ENCODE results near the gene TMEM126A. TPM values are rescaled to one million over a fixed set of nuclear protein-coding genes. Genes with fewer than 3 reads are reported as not detected.
"Not testable (repeated sequence)": the region's sequence is repeated elsewhere in the genome, so short reads cannot be mapped to it uniquely, and the experiment has no call there.

The TMEM126A gene
- total and polyA plus RNA-seq, 2 of the 8 experiments (the other 6 are each of a cell fraction or from before 2014, with no cell fraction given), result 33.7 to 58.7 TPM

DNA sequence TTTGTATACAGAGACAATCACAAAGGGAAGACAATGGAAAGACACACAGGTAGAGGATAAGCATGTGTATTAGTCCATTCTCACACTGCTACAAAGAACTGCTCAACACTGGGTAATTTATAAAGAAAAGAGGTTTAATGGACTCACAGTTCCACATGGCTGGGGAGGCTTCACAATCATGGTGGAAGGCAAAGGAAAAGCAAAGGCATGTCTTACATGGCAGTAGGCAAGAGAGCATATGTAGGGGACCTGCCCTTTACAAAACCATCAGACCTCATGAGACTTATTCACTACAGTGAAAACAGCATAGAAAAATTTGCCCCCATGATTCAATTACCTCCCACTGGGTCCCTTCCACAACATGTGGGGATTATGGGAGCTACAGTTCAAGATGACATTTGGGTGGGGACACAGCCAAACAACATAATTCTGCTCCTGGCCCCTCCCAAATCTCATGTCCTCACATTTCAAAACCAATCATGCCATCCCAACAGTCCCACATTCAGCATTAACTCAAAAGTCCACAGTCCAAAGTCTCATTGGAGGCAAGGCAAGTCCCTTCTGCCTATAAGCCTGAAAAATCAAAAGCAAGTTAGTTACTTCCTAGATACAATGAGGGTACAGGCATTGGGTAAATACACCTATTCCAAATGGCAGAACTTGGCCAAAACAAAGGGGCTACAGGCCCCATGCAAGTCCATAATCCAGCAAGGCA lies 23.3 kb downstream of the TMEM126A start:
- H3K4me1 ChIP-seq (replicated peaks in 1 of 4; ENCODE audit: control insufficient read depth in 3 of 4, insufficient read depth in 4 of 4, low read length in 3 of 4); H2BK12ac ChIP-seq (ENCODE audit: low read depth, low read length); H2BK15ac ChIP-seq (ENCODE audit: low read length); H4K8ac ChIP-seq (ENCODE audit: extremely low read depth, insufficient read depth, low read length); H4K20me1 ChIP-seq (replicated peaks in 1 of 2; ENCODE audit: control insufficient read depth in 1 of 2, insufficient read depth in 2 of 2, low read length in 2 of 2); H2BK20ac ChIP-seq (ENCODE audit: low read length); H3K56ac ChIP-seq (replicated peaks; ENCODE audit: insufficient read length, low read depth, low read length); H2BK120ac ChIP-seq (replicated peaks; ENCODE audit: low read depth, low read length); H3K27ac ChIP-seq (ENCODE audit: low read depth, low read length); CTCF ChIA-PET (ENCODE audit: partially characterized antibody); H2AK5ac ChIP-seq (ENCODE audit: low read depth, low read length); H3K9ac ChIP-seq (replicated peaks in 1 of 4; ENCODE audit: extremely low read depth in 1 of 4, low read depth in 3 of 4, low read length in 3 of 4); H3K79me2 ChIP-seq (ENCODE audit: control insufficient read depth in 1 of 2, insufficient read depth in 2 of 2, low read length in 2 of 2); H3K9me3 ChIP-seq (ENCODE audit: insufficient read depth in 2 of 2, low read depth in 1 of 2, low read length in 1 of 2); H2AFZ ChIP-seq (ENCODE audit: low read length); H3K23me2 ChIP-seq (ENCODE audit: low read depth, low read length); H3K79me1 ChIP-seq (ENCODE audit: low read depth, low read length); POLR2A ChIA-PET (ENCODE audit: partially characterized antibody); H3K14ac ChIP-seq (ENCODE audit: insufficient read length); H3K4me3 ChIP-seq (ENCODE audit: extremely low read depth in 1 of 4, insufficient read depth in 2 of 4, low read depth in 3 of 4, low read length in 4 of 4); H3K36me3 ChIP-seq (ENCODE audit: control insufficient read depth in 2 of 4, insufficient read depth in 4 of 4, low read length in 3 of 4); H2BK5ac ChIP-seq (ENCODE audit: low read depth, low read length); H3K27me3 ChIP-seq (replicated peaks in 1 of 4; ENCODE audit: control insufficient read depth in 3 of 4, extremely low read depth in 1 of 4, insufficient read depth in 3 of 4, low read length in 3 of 4); H3K4me2 ChIP-seq (ENCODE audit: insufficient read depth in 1 of 2, low read depth in 2 of 2, low read length in 2 of 2); DNase-seq (ENCODE audit: low read depth in 1 of 2, low spot score in 2 of 2); H3K23ac ChIP-seq (ENCODE audit: insufficient read length); H3K18ac ChIP-seq (ENCODE audit: extremely low read depth, low read length); H4K91ac ChIP-seq (replicated peaks; ENCODE audit: insufficient read length, low read length); H4K5ac ChIP-seq (ENCODE audit: insufficient read length, low read depth, low read length); H3K4ac ChIP-seq (replicated peaks; ENCODE audit: insufficient read length, low read depth, low read length); FAIRE-seq: not testable (repeated sequence)
